H9 (cell line): Measurements from ENCODE around the gene PIP4K2A. TPM values are rescaled to one million over a fixed set of nuclear protein-coding genes. Genes with fewer than 3 reads are reported as not detected.

ENCODE experiments used
- DNase-seq: peaks from one replicate; pipeline ENCODE4 v3.0.0-alpha.2; 2017
- H2AFZ ChIP-seq: one replicate; pipeline ENCODE4 v1.6.1; 2013; ENCODE audit warnings: mild to moderate bottlenecking, low read length, control low read depth, moderate library complexity
- H2AK5ac ChIP-seq: 2 replicates; pipeline ENCODE4 v1.6.1; 2013; ENCODE audit warnings: low read length, control low read depth, mixed read lengths; ENCODE audit not compliant: insufficient read length
- H2BK120ac ChIP-seq: one replicate; pipeline ENCODE4 v1.6.1; 2013; ENCODE audit warnings: low read depth, mild to moderate bottlenecking, low read length, control low read depth, inconsistent platforms; ENCODE audit not compliant: poor library complexity, severe bottlenecking
- H2BK12ac ChIP-seq: 2 replicates; pipeline ENCODE4 v1.6.1; 2013; ENCODE audit warnings: low read length, control low read depth, mixed read lengths, low read depth; ENCODE audit not compliant: insufficient read length
- H2BK15ac ChIP-seq: 2 replicates; pipeline ENCODE4 v1.6.1; 2013; ENCODE audit warnings: low read depth, low read length, control low read depth
- H2BK20ac ChIP-seq: one replicate; pipeline ENCODE4 v1.6.1; 2013; ENCODE audit warnings: low read depth, mild to moderate bottlenecking, low read length, control low read depth, inconsistent platforms; ENCODE audit not compliant: poor library complexity, severe bottlenecking
- H2BK5ac ChIP-seq: 2 replicates; pipeline ENCODE4 v1.6.1; 2013; ENCODE audit warnings: low read length, control low read depth, mixed read lengths; ENCODE audit not compliant: insufficient read length
- H3K14ac ChIP-seq: 2 replicates; pipeline ENCODE4 v1.6.1; 2013; ENCODE audit warnings: low read length, control low read depth; ENCODE audit not compliant: insufficient read depth
- H3K18ac ChIP-seq: 2 replicates; pipeline ENCODE4 v1.6.1; 2013; ENCODE audit warnings: low read depth, mild to moderate bottlenecking, mixed read lengths, low read length, control low read depth; ENCODE audit not compliant: insufficient read length
- H3K23ac ChIP-seq: 2 replicates; pipeline ENCODE4 v1.6.1; 2013; ENCODE audit warnings: low read length, control low read depth, mixed read lengths, low read depth; ENCODE audit not compliant: insufficient read length
- H3K23me2 ChIP-seq: 2 replicates; pipeline ENCODE4 v1.6.1; 2013; ENCODE audit warnings: low read depth, mild to moderate bottlenecking, mixed read lengths, low read length, control low read depth; ENCODE audit not compliant: insufficient read length, poor library complexity, severe bottlenecking
- H3K27ac ChIP-seq: 2 replicates; pipeline ENCODE4 v1.5.1; 2013; ENCODE audit warnings: low read length, control low read depth, mixed read lengths, low read depth; ENCODE audit not compliant: insufficient read length
- H3K27me3 ChIP-seq: 2 replicates; pipeline ENCODE4 v1.6.1; 2013; ENCODE audit warnings: low read length, control low read depth, inconsistent platforms; ENCODE audit not compliant: insufficient read depth
- H3K4ac ChIP-seq: 2 replicates; pipeline ENCODE4 v1.6.1; 2013; ENCODE audit warnings: low read depth, mild to moderate bottlenecking, control low read depth, inconsistent platforms, low read length, moderate library complexity
- H3K4me1 ChIP-seq: 2 replicates; pipeline ENCODE4 v1.6.1; 2013; ENCODE audit warnings: low read length, control low read depth, inconsistent platforms; ENCODE audit not compliant: insufficient read depth
- H3K4me2 ChIP-seq: 2 replicates; pipeline ENCODE4 v1.6.1; 2013; ENCODE audit warnings: low read length, control low read depth, mixed read lengths; ENCODE audit not compliant: insufficient read length, insufficient read depth
- H3K56ac ChIP-seq: 2 replicates; pipeline ENCODE4 v1.6.1; 2013; ENCODE audit warnings: low read depth, mild to moderate bottlenecking, mixed read lengths, low read length, control low read depth; ENCODE audit not compliant: insufficient read length
- H3K79me1 ChIP-seq: 2 replicates; pipeline ENCODE4 v1.6.1; 2013; ENCODE audit warnings: low read depth, mild to moderate bottlenecking, moderate library complexity, low read length, control low read depth, inconsistent platforms; ENCODE audit not compliant: insufficient read depth, poor library complexity, severe bottlenecking
- H3K79me2 ChIP-seq: 2 replicates; pipeline ENCODE4 v1.6.1; 2013; ENCODE audit warnings: low read length, control low read depth, inconsistent platforms; ENCODE audit not compliant: insufficient read depth
- H3K9ac ChIP-seq: 2 replicates; pipeline ENCODE4 v1.6.1; 2013; ENCODE audit warnings: low read length, control low read depth, mixed read lengths; ENCODE audit not compliant: insufficient read length; ENCODE audit errors: extremely low read depth
- H3K9me3 ChIP-seq: one replicate; pipeline ENCODE4 v1.6.1; 2013; ENCODE audit warnings: low read depth, low read length, inconsistent platforms; ENCODE audit not compliant: control insufficient read depth
- H3T11ph ChIP-seq: one replicate; pipeline ENCODE4 v1.6.1; 2013; ENCODE audit warnings: mild to moderate bottlenecking, low read length, control low read depth, inconsistent platforms
- H4K20me1 ChIP-seq: one replicate; pipeline ENCODE4 v1.6.1; 2013; ENCODE audit not compliant: control insufficient read depth, insufficient read length, insufficient read depth
- H4K5ac ChIP-seq: 2 replicates; pipeline ENCODE4 v1.6.1; 2013; ENCODE audit warnings: low read depth, mild to moderate bottlenecking, mixed read lengths, low read length, control low read depth; ENCODE audit not compliant: insufficient read length
- H4K8ac ChIP-seq: replicated peaks from 2 replicates; pipeline ENCODE4 v1.6.1; 2013; ENCODE audit warnings: low read length, control low read depth, mixed read lengths, low read depth; ENCODE audit not compliant: insufficient read length
- H4K91ac ChIP-seq: 2 replicates; pipeline ENCODE4 v1.6.1; 2013; ENCODE audit warnings: low read depth, mild to moderate bottlenecking, moderate library complexity, mixed read lengths, low read length, control low read depth; ENCODE audit not compliant: insufficient read length
- H3K27ac Mint-ChIP-seq, 3 experiments: 2 replicates in 2 of 3; 3 replicates in 1 of 3; pipeline ENCODE4 v1.8.0; 2020 to 2021; ENCODE audit warnings: mixed read lengths in 3 of 3, mild to moderate bottlenecking in 1 of 3, moderate library complexity in 1 of 3
- H3K27me3 Mint-ChIP-seq: 2 replicates; pipeline ENCODE4 v1.8.0; 2021; ENCODE audit warnings: low read depth, mild to moderate bottlenecking, moderate library complexity, mixed read lengths
- H3K36me3 Mint-ChIP-seq, 3 experiments: 2 replicates in 2 of 3; 3 replicates in 1 of 3; pipeline ENCODE4 v1.8.0; 2020 to 2021; ENCODE audit warnings: low read depth in 3 of 3, mixed read lengths in 3 of 3; ENCODE audit not compliant: insufficient read depth in 1 of 3
- H3K4me1 Mint-ChIP-seq, 2 experiments: 2 replicates each; pipeline ENCODE4 v1.8.0; 2020; ENCODE audit warnings: mixed read lengths in 2 of 2
- H3K4me3 Mint-ChIP-seq, 2 experiments: 2 replicates in 1 of 2; 3 replicates in 1 of 2; pipeline ENCODE4 v1.8.0; 2020 to 2021; ENCODE audit warnings: mild to moderate bottlenecking in 2 of 2, mixed read lengths in 2 of 2, moderate library complexity in 1 of 2
- H3K9me3 Mint-ChIP-seq, 2 experiments: 2 replicates in 1 of 2; 3 replicates in 1 of 2; pipeline ENCODE4 v1.8.0; 2020; ENCODE audit warnings: mild to moderate bottlenecking in 2 of 2, mixed read lengths in 2 of 2, moderate library complexity in 1 of 2
- WGBS: extraction: QIAGEN DNeasy Blood & Tissue Kit; methylation state at CpG from one replicate; pipeline ENCODE4 v1.1.7; 2013; ENCODE audit warnings: missing lambda C conversion rate, low lambda C conversion rate, mixed read lengths; ENCODE audit not compliant: insufficient read length; ENCODE audit errors: extremely low coverage; 5-methylcytosine and 5-hydroxymethylcytosine counted together
- total RNA-seq: library from RNA; stranded (reverse); gene quantifications from 2 replicates; pipeline ENCODE4 v1.2.1, GENCODE V29; 2021
- TF ChIP-seq, protein P1 (sequence below): fragments of 200-600 bp; sonication (generic); conservative IDR thresholded peaks from 3 replicates; pipeline ENCODE4 v1.8.0; 2021; ENCODE audit warnings: antibody characterized with exemption, mild to moderate bottlenecking

Gene PIP4K2A
- total RNA-seq, 1 experiment from 2014 or later: 33.6 TPM

DNA sequence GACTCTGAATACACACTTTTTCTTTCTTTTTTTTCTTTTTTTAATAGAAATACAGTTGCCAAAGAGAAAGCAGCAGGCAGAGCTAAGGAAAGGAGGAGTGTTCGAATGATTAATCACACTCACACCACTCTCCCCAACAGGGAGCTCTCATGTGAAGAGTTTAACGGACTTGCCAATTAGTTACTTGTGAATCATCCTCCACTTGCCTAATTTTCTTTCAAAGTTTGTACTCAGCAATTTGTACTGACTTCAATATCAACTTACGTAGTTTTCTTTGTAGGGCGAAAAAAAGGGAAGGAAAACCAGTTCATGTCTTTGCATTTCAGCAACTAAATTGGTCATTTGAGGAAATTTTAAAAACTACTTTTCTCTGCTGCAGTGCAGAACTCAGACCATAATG lies 109.2 kb downstream of the PIP4K2A start:
- no peak overlapping the region for H3K9ac ChIP-seq
- H2BK20ac ChIP-seq: no peak overlapping the region
- H3K14ac ChIP-seq: no peak overlapping the region
- H3K4me1 ChIP-seq: no peaks in the 10 kb centered on the region; the same call in 1 of the 2 replicates
- no peak overlapping the region for H3K23ac ChIP-seq
- no peak overlapping the region for H3T11ph ChIP-seq
- peaks cover 10 to 21% of the 10 kb centered on the region in 2 experiments for H3K4me1 Mint-ChIP-seq
- H4K8ac ChIP-seq: no peak overlapping the region
- H2BK5ac ChIP-seq: no peak overlapping the region
- H2BK12ac ChIP-seq: no peak overlapping the region
- H3K27ac ChIP-seq: no peak overlapping the region
- no peak for DNase-seq
- no peak overlapping the region for H4K91ac ChIP-seq
- H3K27me3 Mint-ChIP-seq: no peaks in the 10 kb centered on the region
- H2AFZ ChIP-seq: no peak overlapping the region
- H3K18ac ChIP-seq: no peak overlapping the region
- H3K56ac ChIP-seq: no peak overlapping the region
- H4K20me1 ChIP-seq: no peaks in the 10 kb centered on the region
- TF ChIP-seq, protein P1, sequence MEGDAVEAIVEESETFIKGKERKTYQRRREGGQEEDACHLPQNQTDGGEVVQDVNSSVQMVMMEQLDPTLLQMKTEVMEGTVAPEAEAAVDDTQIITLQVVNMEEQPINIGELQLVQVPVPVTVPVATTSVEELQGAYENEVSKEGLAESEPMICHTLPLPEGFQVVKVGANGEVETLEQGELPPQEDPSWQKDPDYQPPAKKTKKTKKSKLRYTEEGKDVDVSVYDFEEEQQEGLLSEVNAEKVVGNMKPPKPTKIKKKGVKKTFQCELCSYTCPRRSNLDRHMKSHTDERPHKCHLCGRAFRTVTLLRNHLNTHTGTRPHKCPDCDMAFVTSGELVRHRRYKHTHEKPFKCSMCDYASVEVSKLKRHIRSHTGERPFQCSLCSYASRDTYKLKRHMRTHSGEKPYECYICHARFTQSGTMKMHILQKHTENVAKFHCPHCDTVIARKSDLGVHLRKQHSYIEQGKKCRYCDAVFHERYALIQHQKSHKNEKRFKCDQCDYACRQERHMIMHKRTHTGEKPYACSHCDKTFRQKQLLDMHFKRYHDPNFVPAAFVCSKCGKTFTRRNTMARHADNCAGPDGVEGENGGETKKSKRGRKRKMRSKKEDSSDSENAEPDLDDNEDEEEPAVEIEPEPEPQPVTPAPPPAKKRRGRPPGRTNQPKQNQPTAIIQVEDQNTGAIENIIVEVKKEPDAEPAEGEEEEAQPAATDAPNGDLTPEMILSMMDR: no peak
- no peak overlapping the region for H3K4ac ChIP-seq
- H3K4me2 ChIP-seq: no peak overlapping the region
- H3K27me3 ChIP-seq: peaks cover 1% of the 10 kb centered on the region; the same call in 1 of the 2 replicates
- no peak overlapping the region for H2BK15ac ChIP-seq
- H3K36me3 Mint-ChIP-seq: peaks cover 18 to 35% (median 27%) of the 10 kb centered on the region in 3 experiments
- no peak overlapping the region for H4K5ac ChIP-seq
- H3K9me3 ChIP-seq: no peaks in the 10 kb centered on the region
- no peaks in the 10 kb centered on the region for H3K23me2 ChIP-seq
- no peak overlapping the region for H2AK5ac ChIP-seq
- H3K27ac Mint-ChIP-seq: peak overlapping the region in 1 of 3 experiments; percentile 89; a peak in 3 of 7 replicates
- H3K9me3 Mint-ChIP-seq: peaks cover 4 to 5% of the 10 kb centered on the region in 2 experiments; a peak in 2 of 5 replicates
- no peak overlapping the region for H3K4me3 Mint-ChIP-seq
- H3K79me1 ChIP-seq: no peaks in the 10 kb centered on the region
- H2BK120ac ChIP-seq: no peak overlapping the region
- no peaks in the 10 kb centered on the region for H3K79me2 ChIP-seq
- WGBS: no CpG with 5 or more reads among the region's 4 CpGs
